Fibroblast of pulmonary artery (primary cell): ENCODE data around the gene TNFRSF14.

Source experiments
- DNase-seq: peaks from one replicate; pipeline ENCODE4 v3.0.0-alpha.2; 2010; ENCODE audit warnings: low read depth
- H3K4me3 ChIP-seq: replicated peaks from 2 replicates; pipeline ENCODE4 v1.5.1; 2011; ENCODE audit warnings: low read depth, mild to moderate bottlenecking, control low read depth, low read length, moderate library complexity
- TF ChIP-seq, protein P1 (sequence below): IDR thresholded peaks from 2 replicates; pipeline ENCODE4 v1.5.1; 2011; ENCODE audit warnings: mild to moderate bottlenecking, control low read depth, low read length, inconsistent platforms; ENCODE audit errors: missing control alignments

Gene TNFRSF14

GRCh38 chr1:2583331-2583791 lies 27.2 kb downstream of the TNFRSF14 start:
- DNase-seq, result no peak

DNA sequence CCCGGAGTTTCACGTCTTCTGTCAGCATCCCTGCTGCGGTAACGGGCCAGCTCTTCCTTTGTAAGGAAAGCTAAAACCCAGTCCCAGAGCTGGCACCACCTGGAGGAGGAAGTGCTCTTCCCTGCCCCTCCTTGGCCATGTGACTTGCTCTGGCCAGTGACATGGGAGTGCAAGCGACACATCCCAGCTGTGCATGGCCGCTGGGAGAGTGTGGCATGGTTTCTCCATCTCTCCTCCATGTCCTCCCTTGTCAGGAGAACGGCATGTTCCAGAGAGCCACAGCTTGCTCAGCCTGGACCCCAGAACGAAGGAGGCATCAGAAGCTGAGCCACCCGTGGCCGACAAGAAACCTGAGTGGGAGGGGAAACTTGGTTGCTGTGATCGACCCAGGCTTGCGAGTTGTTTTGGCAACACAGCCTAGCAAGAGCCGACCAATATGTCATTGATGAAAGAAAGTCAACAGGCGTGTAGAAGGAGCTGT lies 27.7 kb downstream of the TNFRSF14 start:
- DNase-seq, result no peak
- H3K4me3 ChIP-seq, result no peak overlapping the region
- TF ChIP-seq, protein P1, sequence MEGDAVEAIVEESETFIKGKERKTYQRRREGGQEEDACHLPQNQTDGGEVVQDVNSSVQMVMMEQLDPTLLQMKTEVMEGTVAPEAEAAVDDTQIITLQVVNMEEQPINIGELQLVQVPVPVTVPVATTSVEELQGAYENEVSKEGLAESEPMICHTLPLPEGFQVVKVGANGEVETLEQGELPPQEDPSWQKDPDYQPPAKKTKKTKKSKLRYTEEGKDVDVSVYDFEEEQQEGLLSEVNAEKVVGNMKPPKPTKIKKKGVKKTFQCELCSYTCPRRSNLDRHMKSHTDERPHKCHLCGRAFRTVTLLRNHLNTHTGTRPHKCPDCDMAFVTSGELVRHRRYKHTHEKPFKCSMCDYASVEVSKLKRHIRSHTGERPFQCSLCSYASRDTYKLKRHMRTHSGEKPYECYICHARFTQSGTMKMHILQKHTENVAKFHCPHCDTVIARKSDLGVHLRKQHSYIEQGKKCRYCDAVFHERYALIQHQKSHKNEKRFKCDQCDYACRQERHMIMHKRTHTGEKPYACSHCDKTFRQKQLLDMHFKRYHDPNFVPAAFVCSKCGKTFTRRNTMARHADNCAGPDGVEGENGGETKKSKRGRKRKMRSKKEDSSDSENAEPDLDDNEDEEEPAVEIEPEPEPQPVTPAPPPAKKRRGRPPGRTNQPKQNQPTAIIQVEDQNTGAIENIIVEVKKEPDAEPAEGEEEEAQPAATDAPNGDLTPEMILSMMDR, result no peak

More at GRCh38 chr1:2583331-2583791, 27.2 kb downstream of the TNFRSF14 start:
- no peak overlapping the region for H3K4me3 ChIP-seq
- TF ChIP-seq, protein P1, result no peak

GRCh38 chr1:2584686-2585317 lies 28.6 kb downstream of the TNFRSF14 start:
- no peak for DNase-seq
- H3K4me3 ChIP-seq, result peak overlapping the region; percentile 62
- TF ChIP-seq, protein P1, result no peak

DNA sequence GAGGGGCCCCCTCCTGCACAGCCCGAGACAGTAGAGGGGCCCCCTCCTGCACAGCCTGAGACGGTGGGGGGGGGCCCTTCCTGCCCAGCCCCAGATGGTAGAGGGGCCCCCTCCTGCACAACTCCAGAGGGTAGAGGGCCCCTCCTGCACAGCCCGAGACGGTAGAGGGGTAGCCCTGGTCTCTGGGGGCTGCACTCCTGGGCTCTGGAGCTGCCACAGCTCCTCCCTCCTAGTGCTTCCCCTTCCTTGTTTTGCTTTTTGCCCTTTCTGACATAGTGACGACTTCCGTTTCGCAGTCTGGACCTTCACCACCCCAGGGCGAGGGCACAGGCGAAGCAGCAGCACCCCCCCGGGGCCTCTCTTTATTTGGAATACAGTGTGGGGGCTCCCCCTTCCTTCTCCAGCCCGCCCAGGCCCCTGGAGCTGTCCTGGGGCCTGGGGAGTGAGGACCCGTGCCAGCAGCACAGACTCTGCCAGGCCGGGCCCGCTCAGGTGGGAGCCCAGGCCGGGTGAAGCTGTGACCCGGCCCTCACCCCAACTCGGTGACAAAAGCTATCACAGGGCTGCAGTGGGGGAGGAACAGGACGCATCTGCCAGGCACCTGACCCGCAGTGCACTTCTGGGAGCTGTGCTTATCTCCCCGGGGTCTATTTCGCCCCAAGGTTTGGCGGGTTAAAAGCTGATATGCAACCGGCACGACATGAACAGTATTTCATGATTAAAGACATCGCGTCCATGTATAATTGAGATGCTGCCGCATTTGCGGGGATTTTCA lies 29.3 kb downstream of the TNFRSF14 start:
- H3K4me3 ChIP-seq, result peak overlapping the region; percentile 62

GRCh38 chr1:2586154-2587070 lies 30.2 kb downstream of the TNFRSF14 start, which contains the start of gene PRXL2B:
Gene PRXL2B (plus strand): TSS chr1:2586777. CDS start chr1:2586886, 109 bp downstream.
- H3K4me3 ChIP-seq, result peak within 1 kb of the TSS; percentile 62
- DNase-seq, result peak; percentile 99
- TF ChIP-seq, protein P1, result no peak

More for the DNA sequence above, 29.3 kb downstream of the TNFRSF14 start:
- DNase-seq, result peak; percentile 44
- TF ChIP-seq, protein P1, result no peak

GRCh38 chr1:2587071-2587859 lies 31.1 kb downstream of the TNFRSF14 start:
- TF ChIP-seq, protein P1, result no peak
- H3K4me3 ChIP-seq, result peak overlapping the region; percentile 62
- peak; percentile 25 for DNase-seq
